HCT116 (cell line): ENCODE measurements around the gene TRMT11. TPM values are rescaled to one million over a fixed set of nuclear protein-coding genes. Genes with fewer than 3 reads are reported as not detected.

Source experiments
- ATAC-seq: fragments of 200-7000 bp; cut with Tn5 transposase; 2 replicates; pipeline ENCODE4 v1.9.1; 2020; ENCODE audit warnings: mild to moderate bottlenecking, moderate library complexity
- BruUV-seq: library from RNA; stranded (reverse); fragments of 400-500 nt; replicated peaks from 2 replicates; lab custom pipeline; 2021; lab: Mats Ljungman, UMichigan
- CTCF ChIA-PET: fragments of 300-600 bp; sonication (Branson Sonifier 250); formaldehyde crosslinking; loops from one replicate; lab custom pipeline; 2021; ENCODE audit warnings: antibody characterized with exemption; lab: Charles Lee
- POLR2A ChIA-PET: fragments of 300-600, 350-600 bp; sonication (Branson Sonifier 250); formaldehyde crosslinking; loops from one replicate; lab custom pipeline; 2021; ENCODE audit warnings: antibody characterized with exemption; lab: Charles Lee
- RAD21 ChIA-PET, 2 experiments: fragments of 300-600 bp; sonication (Branson Sonifier 250); formaldehyde crosslinking; loops; one replicate each; lab custom pipeline; 2023; ENCODE audit warnings: low total read pairs in 2 of 2; ENCODE audit not compliant: uncharacterized antibody in 2 of 2, unreplicated experiment in 2 of 2, low non-redundant PET in 1 of 2; lab: Charles Lee
- DNase-seq: peaks from one replicate; pipeline ENCODE4 v3.0.0-alpha.2; 2010; ENCODE audit warnings: low read depth, low spot score
- H2AFZ ChIP-seq: fragments of 200-600 bp; shearing (Covaris generic), sonication (generic); 2 replicates; pipeline ENCODE4 v1.6.1; 2017; ENCODE audit warnings: low read depth, mixed run types, mixed read lengths, antibody characterized with exemption, low read length; ENCODE audit not compliant: poor library complexity, severe bottlenecking
- H3K27ac ChIP-seq: 2 replicates; pipeline ENCODE4 v1.5.1; 2012; ENCODE audit warnings: low read depth, low read length
- H3K27me3 ChIP-seq: fragments of 200-600 bp; sonication (generic); 2 replicates; pipeline ENCODE4 v1.6.1; 2016; ENCODE audit warnings: mixed run types, low read length, mixed read lengths; ENCODE audit not compliant: insufficient read depth
- H3K36me3 ChIP-seq, 2 experiments: fragments of 200-500 bp in 1 of 2; fragments of 200-600 bp in 1 of 2; sonication (Bioruptor generic) in 1 of 2; sonication (generic) in 1 of 2; 2 replicates each; pipeline versions ENCODE4 v1.5.1 to v1.6.1; 2014 to 2016; ENCODE audit warnings: low read length in 2 of 2, inconsistent platforms in 1 of 2, mixed read lengths in 1 of 2, mixed run types in 1 of 2; ENCODE audit not compliant: insufficient read depth in 2 of 2, control insufficient read depth in 1 of 2
- H3K4me1 ChIP-seq, 2 experiments: fragments of 200-600 bp in 1 of 2; sonication (generic) in 1 of 2; 2 replicates each; pipeline versions ENCODE4 v1.5.1 to v1.6.1; 2012 to 2017; ENCODE audit warnings: low read length in 2 of 2, inconsistent platforms in 1 of 2, mild to moderate bottlenecking in 1 of 2, mixed read lengths in 1 of 2, mixed run types in 1 of 2, moderate library complexity in 1 of 2; ENCODE audit not compliant: insufficient read depth in 2 of 2, control insufficient read depth in 1 of 2
- H3K4me2 ChIP-seq: fragments of 200-600 bp; sonication (generic); 2 replicates; pipeline ENCODE4 v1.6.1; 2017; ENCODE audit warnings: mixed run types, low read length, mixed read lengths
- H3K4me3 ChIP-seq, 2 experiments: fragments of 200-600 bp in 1 of 2; sonication (generic) in 1 of 2; replicated peaks in 1 of 2; 2 replicates each; pipeline ENCODE4 v1.5.1; 2011 to 2016; ENCODE audit warnings: low read length in 2 of 2, control low read depth in 1 of 2, low read depth in 1 of 2, mild to moderate bottlenecking in 1 of 2, mixed read lengths in 1 of 2, mixed run types in 1 of 2
- H3K79me2 ChIP-seq: fragments of 200-600 bp; sonication (generic); 2 replicates; pipeline ENCODE4 v1.6.1; 2017; ENCODE audit warnings: mild to moderate bottlenecking, mixed run types, low read length, moderate library complexity, mixed read lengths; ENCODE audit not compliant: insufficient read depth
- H3K9ac ChIP-seq: fragments of 200-600 bp; sonication (generic); 2 replicates; pipeline ENCODE4 v1.6.1; 2016; ENCODE audit warnings: low read length, mixed read lengths
- H3K9me2 ChIP-seq: fragments of 200-600 bp; sonication (generic), shearing (Covaris generic); 2 replicates; pipeline ENCODE4 v1.6.1; 2017; ENCODE audit warnings: mixed run types, mild to moderate bottlenecking, moderate library complexity; ENCODE audit not compliant: insufficient read depth
- H3K9me3 ChIP-seq, 2 experiments: fragments of 200-500 bp in 1 of 2; fragments of 200-600 bp in 1 of 2; sonication (Bioruptor generic) in 1 of 2; sonication (generic) in 1 of 2; 2 replicates each; pipeline ENCODE4 v1.6.1; 2014 to 2017; ENCODE audit warnings: low read length in 2 of 2, mixed read lengths in 2 of 2, inconsistent platforms in 1 of 2, low read depth in 1 of 2, mild to moderate bottlenecking in 1 of 2, mixed run types in 1 of 2, moderate library complexity in 1 of 2; ENCODE audit not compliant: control insufficient read depth in 1 of 2, insufficient read depth in 1 of 2
- H4K20me1 ChIP-seq: fragments of 200-600 bp; sonication (generic), shearing (Covaris generic); 2 replicates; pipeline ENCODE4 v1.6.1; 2017; ENCODE audit warnings: mixed run types, mild to moderate bottlenecking, moderate library complexity; ENCODE audit not compliant: insufficient read depth
- CBX3 ChIP-seq: IDR thresholded peaks from 2 replicates; pipeline ENCODE4 v1.6.1; 2012; ENCODE audit warnings: low read depth
- EGR1 ChIP-seq: IDR thresholded peaks from 2 replicates; pipeline ENCODE4 v1.6.1; 2012; ENCODE audit warnings: low read depth
- EZH2 ChIP-seq: fragments of 200-600 bp; sonication (generic); IDR thresholded peaks from 2 replicates; pipeline ENCODE4 v1.6.1; 2017; ENCODE audit warnings: antibody characterized with exemption, mixed run types
- EZH2phosphoT487 ChIP-seq: fragments of 200-600 bp; IDR thresholded peaks from 2 replicates; pipeline ENCODE4 v1.6.1; 2018; ENCODE audit warnings: antibody characterized with exemption, borderline replicate concordance
- MAX ChIP-seq: IDR thresholded peaks from 2 replicates; pipeline ENCODE4 v1.6.1; 2012
- POLR2A ChIP-seq: IDR thresholded peaks from 2 replicates; pipeline ENCODE4 v1.7.0; 2011; ENCODE audit warnings: borderline replicate concordance; ENCODE audit not compliant: insufficient read depth, insufficient read length; ENCODE audit errors: extremely low read depth
- POLR2AphosphoS5 ChIP-seq: IDR thresholded peaks from 2 replicates; pipeline ENCODE4 v1.6.1; 2011; ENCODE audit warnings: mild to moderate bottlenecking, low read depth, low read length, moderate library complexity
- TCF7L2 ChIP-seq: IDR thresholded peaks from 2 replicates; pipeline ENCODE4 v1.7.0; 2011; ENCODE audit warnings: borderline replicate concordance, inconsistent platforms; ENCODE audit not compliant: insufficient read depth, insufficient read length; ENCODE audit errors: extremely low read depth
- ZBTB33 ChIP-seq: IDR thresholded peaks from 2 replicates; pipeline ENCODE4 v1.6.1; 2011; ENCODE audit warnings: mild to moderate bottlenecking, low read length, moderate library complexity; ENCODE audit not compliant: insufficient replicate concordance; ENCODE audit errors: extremely low read depth
- ZFX ChIP-seq: fragments of 450-650 bp; IDR thresholded peaks from 2 replicates; pipeline ENCODE4 v1.6.1; 2017
- ZNF274 ChIP-seq: fragments of 200-500 bp; sonication (Bioruptor generic); IDR thresholded peaks from 2 replicates; pipeline ENCODE4 v1.6.1; 2014; ENCODE audit warnings: mild to moderate bottlenecking, low read depth, low read length, inconsistent platforms
- intact Hi-C: fragments of 100-400 bp; cut with micrococcal nuclease; formaldehyde crosslinking; loops from 2 replicates; pipeline ENCODE4 v1.10.0; 2022
- total RNA-seq: library from RNA; stranded (reverse); gene quantifications from one replicate; pipeline ENCODE4 v1.2.1, GENCODE V29; 2021; ENCODE audit not compliant: unreplicated experiment

The TRMT11 gene
- total RNA-seq, 1 experiment from 2014 or later, result 41.8 TPM

- no peak for TF ChIP-seq ZBTB33
- TF ChIP-seq ZFX, result no peak
- TF ChIP-seq EZH2, result no peak
- TF ChIP-seq EZH2phosphoT487, result no peak
- no peak for TF ChIP-seq POLR2A
- no peak for TF ChIP-seq ZNF274
- TF ChIP-seq TCF7L2, result no peak
- TF ChIP-seq POLR2AphosphoS5, result no peak
- no peak for TF ChIP-seq EGR1
- no peak for TF ChIP-seq CBX3
Observed at GRCh38 chr6:126075335-126076071, 89.2 kb downstream of the TRMT11 start (continued).

- ChIA-PET RAD21 (no interaction called here), CTCF (no interaction called here), POLR2A (no interaction called here)
- no peaks in the 10 kb centered on the region for H3K4me1 ChIP-seq
- H3K27ac ChIP-seq, result no peak overlapping the region
- H3K9ac ChIP-seq, result no peak overlapping the region
- no peak for ATAC-seq
- no peak overlapping the region for H2AFZ ChIP-seq
- no peaks in the 10 kb centered on the region for H3K36me3 ChIP-seq
- H3K9me2 ChIP-seq, result no peaks in the 10 kb centered on the region
- H3K27me3 ChIP-seq, result no peaks in the 10 kb centered on the region
- H4K20me1 ChIP-seq, result no peaks in the 10 kb centered on the region
- TF ChIP-seq MAX, result no peak
- no peaks in the 10 kb centered on the region for H3K9me3 ChIP-seq
- BruUV-seq, result no TSS peak
- no peak overlapping the region for H3K4me2 ChIP-seq
- intact Hi-C loops, result no loop called here
- DNase-seq, result no peak
- no peaks in the 10 kb centered on the region for H3K79me2 ChIP-seq
- no peak overlapping the region for H3K4me3 ChIP-seq
Observed at GRCh38 chr6:126076992-126077664, 90.8 kb downstream of the TRMT11 start.
